Thyroid gland (tissue), 4 donors: ENCODE measurements around the gene AKAP1.

Source experiments
- CTCF ChIP-seq, 6 experiments: fragments of 200-600 bp in 3 of 6; fragments of 450-650 bp in 3 of 6; sonication (generic) in 3 of 6; IDR thresholded peaks; one replicate each; pipeline ENCODE4 v1.5.1; 2016 to 2019; ENCODE audit warnings: antibody characterized with exemption in 6 of 6, mild to moderate bottlenecking in 2 of 6, inconsistent platforms in 1 of 6, moderate library complexity in 1 of 6
- POLR2A ChIP-seq, 2 donors: fragments of 450-650 bp; IDR thresholded peaks; one replicate each; pipeline ENCODE4 v1.6.1; 2017; ENCODE audit warnings: antibody characterized with exemption in 2 of 2, mild to moderate bottlenecking in 2 of 2, moderate library complexity in 1 of 2

GRCh38 chr17:57136355-57136754, 51.3 kb downstream of the AKAP1 start:
- TF ChIP-seq CTCF (IDR thresholded peaks at IDR 0.05) (no peak), POLR2A (IDR thresholded peaks at IDR 0.05) (no peak)
